ENCODE data around the gene MPZL1.
"Not testable (repeated sequence)": the region's sequence is repeated elsewhere in the genome, so short reads cannot be mapped to it uniquely, and the experiment has no call there.

Gene MPZL1

GRCh38 chr1:167795810-167796740 lies 74.3 kb downstream of the MPZL1 start:
- Histone ChIP-seq H3K27me3 (ENCODE audit: low read depth) (no peaks in the 10 kb centered on the region), H3K36me3 (replicated peaks) (0 out of 2 replicates have a peak, but pooled peaks cover 3% of the 10 kb centered on the region), H3K4me3 (no peak overlapping the region), H3K9me3 (no peaks in the 10 kb centered on the region), H3K4me1 (peaks cover 8% of the 10 kb centered on the region)
- in situ Hi-C loops (cut with MboI; ENCODE audit: low sequenced_read_pairs): no loop called here
- DNase-seq (ENCODE audit: low spot score in 2 of 2): no peak

- no peaks in the 10 kb centered on the region for H3K4me1 ChIP-seq
- no peaks in the 10 kb centered on the region for H3K9me3 ChIP-seq
- no peak overlapping the region for H3K4me3 ChIP-seq
- H3K36me3 ChIP-seq (replicated peaks): 0 out of 2 replicates have a peak, but pooled peaks cover 1% of the 10 kb centered on the region
- in situ Hi-C loops (cut with MboI; ENCODE audit: low sequenced_read_pairs): no loop called here
- no peaks in the 10 kb centered on the region for H3K27me3 ChIP-seq (ENCODE audit: low read depth)
- DNase-seq (ENCODE audit: low spot score in 2 of 2): no peak
These were observed 75.2 kb downstream of the MPZL1 start for GRCh38 chr1:167797015-167797414.

- in situ Hi-C loops (cut with MboI; ENCODE audit: low sequenced_read_pairs): no loop called here
- Histone ChIP-seq H3K9me3 (no peaks in the 10 kb centered on the region; the same call in 1 of the 2 replicates), H3K27me3 (ENCODE audit: low read depth) (no peaks in the 10 kb centered on the region)
These were observed 77.2 kb downstream of the MPZL1 start for GRCh38 chr1:167798952-167799351.

DNA sequence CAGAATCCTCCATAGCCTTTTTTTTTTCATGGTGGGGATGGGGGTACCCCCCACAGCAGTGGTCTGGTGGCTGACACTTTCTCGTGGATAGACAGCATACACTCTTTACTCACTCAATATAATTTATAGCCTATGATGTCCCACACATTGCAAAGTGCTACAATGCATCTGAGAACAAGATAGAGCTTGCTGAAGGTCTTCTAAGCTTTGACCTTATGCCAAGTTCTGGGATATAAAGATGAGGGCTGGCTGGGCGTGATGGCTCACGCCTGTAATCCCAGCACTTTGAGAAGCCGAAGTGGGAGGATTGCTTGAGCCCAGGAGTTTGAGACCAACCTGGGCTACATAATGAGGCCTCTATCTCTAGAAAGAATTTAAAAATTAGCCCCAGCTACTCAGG lies 78.0 kb downstream of the MPZL1 start:
- no peak overlapping the region for H3K4me3 ChIP-seq
- H3K36me3 ChIP-seq (replicated peaks): no peaks in the 10 kb centered on the region
- no peaks in the 10 kb centered on the region for H3K4me1 ChIP-seq
- H3K27me3 ChIP-seq (ENCODE audit: low read depth): no peaks in the 10 kb centered on the region
- no peaks in the 10 kb centered on the region; the same call in 1 of the 2 replicates for H3K9me3 ChIP-seq
- no peak for DNase-seq (ENCODE audit: low spot score in 2 of 2)
- in situ Hi-C loops (cut with MboI; ENCODE audit: low sequenced_read_pairs): no loop called here

More at GRCh38 chr1:167798952-167799351, 77.2 kb downstream of the MPZL1 start:
- no peaks in the 10 kb centered on the region for H3K4me1 ChIP-seq
- no peak for DNase-seq (ENCODE audit: low spot score in 2 of 2)
- no peak overlapping the region for H3K4me3 ChIP-seq
- no peaks in the 10 kb centered on the region for H3K36me3 ChIP-seq (replicated peaks)

GRCh38 chr1:167800251-167800650 lies 78.5 kb downstream of the MPZL1 start:
- Histone ChIP-seq H3K27me3 (ENCODE audit: low read depth) (no peaks in the 10 kb centered on the region), H3K36me3 (replicated peaks) (no peaks in the 10 kb centered on the region), H3K9me3 (no peaks in the 10 kb centered on the region; the same call in 1 of the 2 replicates), H3K4me1 (no peaks in the 10 kb centered on the region), H3K4me3 (no peak overlapping the region)
- in situ Hi-C loops (cut with MboI; ENCODE audit: low sequenced_read_pairs): no loop called here
- DNase-seq (ENCODE audit: low spot score in 2 of 2): no peak

- in situ Hi-C loops (cut with MboI; ENCODE audit: low sequenced_read_pairs): no loop called here
These were observed 80.5 kb downstream of the MPZL1 start for GRCh38 chr1:167802235-167802634.

DNA sequence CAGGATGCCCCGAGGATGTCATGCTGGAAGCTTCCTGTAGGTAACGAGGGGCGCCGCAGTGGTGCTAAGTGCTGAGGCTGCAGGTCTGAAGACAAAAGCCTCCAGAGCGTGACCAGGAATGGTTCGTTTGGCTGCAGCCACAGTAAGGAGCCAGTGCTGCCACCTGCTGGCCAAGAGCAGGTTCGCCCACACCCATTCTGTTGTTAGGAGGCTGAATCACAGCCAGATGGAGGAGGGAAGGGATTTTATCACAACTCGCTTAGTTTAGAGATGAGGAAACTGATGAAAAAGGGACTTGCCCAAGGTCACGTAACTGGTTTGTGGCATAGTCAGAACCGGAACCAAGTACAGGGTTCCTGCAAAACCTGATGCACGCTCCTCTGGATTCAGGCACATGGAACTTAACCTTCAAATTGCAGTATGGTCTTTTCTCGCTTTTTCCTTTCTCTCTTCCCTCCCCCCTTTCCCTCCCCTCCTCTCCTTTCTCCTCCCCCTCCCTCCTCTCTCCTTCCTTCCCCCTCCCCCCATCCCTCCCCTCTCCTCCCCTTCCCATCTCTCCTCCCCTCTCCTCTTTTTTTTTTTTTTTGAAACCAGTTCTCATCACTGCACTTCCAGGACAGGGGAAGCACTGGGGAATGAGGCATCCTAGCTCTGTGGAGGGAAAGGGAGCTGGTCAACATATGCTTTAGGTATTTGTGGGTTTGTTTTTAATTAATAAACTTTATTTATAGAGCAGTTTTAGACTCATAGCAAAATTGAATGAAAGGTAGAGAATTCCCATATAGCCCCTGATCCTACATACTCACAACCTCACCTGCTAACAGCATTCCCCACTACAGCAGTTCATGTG lies 81.8 kb downstream of the MPZL1 start:
- H3K9me3 ChIP-seq: no peaks in the 10 kb centered on the region; the same call in 1 of the 2 replicates
- DNase-seq (ENCODE audit: low spot score in 2 of 2): peak; percentile 90 to 93
- in situ Hi-C loops (cut with MboI; ENCODE audit: low sequenced_read_pairs): no loop called here
- no peak overlapping the region for H3K4me3 ChIP-seq
- no peaks in the 10 kb centered on the region for H3K27me3 ChIP-seq (ENCODE audit: low read depth)
- no peaks in the 10 kb centered on the region for H3K4me1 ChIP-seq
- H3K36me3 ChIP-seq (replicated peaks): no peaks in the 10 kb centered on the region

More at GRCh38 chr1:167802235-167802634, 80.5 kb downstream of the MPZL1 start:
- H3K27me3 ChIP-seq (ENCODE audit: low read depth): no peaks in the 10 kb centered on the region
- H3K36me3 ChIP-seq (replicated peaks): no peaks in the 10 kb centered on the region
- no peaks in the 10 kb centered on the region; the same call in 1 of the 2 replicates for H3K9me3 ChIP-seq
- H3K4me3 ChIP-seq: no peak overlapping the region
- no peak for DNase-seq (ENCODE audit: low spot score in 2 of 2)
- no peaks in the 10 kb centered on the region for H3K4me1 ChIP-seq

DNA sequence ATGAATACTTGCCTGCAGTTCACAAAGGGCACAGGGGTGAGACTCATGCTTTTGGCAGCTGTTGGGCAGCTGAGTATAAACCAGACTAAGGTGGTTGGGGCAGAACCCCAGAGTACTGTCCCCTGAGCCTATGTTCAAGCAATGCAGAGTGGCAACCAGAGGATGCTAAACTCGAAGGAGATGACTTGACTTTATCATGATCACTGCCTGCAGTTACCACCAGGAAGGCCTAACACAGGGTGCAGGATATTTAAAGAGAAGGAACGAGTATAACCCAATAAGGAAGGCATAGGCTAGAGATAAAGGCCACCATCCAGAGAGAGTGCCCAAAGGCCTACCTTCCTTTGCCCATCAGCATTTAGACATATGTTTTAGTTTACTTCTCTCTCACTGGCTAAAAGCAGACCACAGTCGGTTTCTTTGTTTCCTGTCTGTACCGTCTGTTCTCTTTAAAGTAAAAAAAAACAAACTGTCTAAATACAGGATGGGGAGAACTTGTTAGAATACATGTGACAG lies 83.3 kb downstream of the MPZL1 start:
- Histone ChIP-seq H3K36me3 (replicated peaks) (no peaks in the 10 kb centered on the region), H3K4me1 (no peaks in the 10 kb centered on the region), H3K27me3 (ENCODE audit: low read depth) (no peaks in the 10 kb centered on the region), H3K4me3 (no peak overlapping the region), H3K9me3 (no peaks in the 10 kb centered on the region; the same call in 1 of the 2 replicates)
- no peak for DNase-seq (ENCODE audit: low spot score in 2 of 2)
- in situ Hi-C loops (cut with MboI; ENCODE audit: low sequenced_read_pairs): no loop called here

- H3K36me3 ChIP-seq (replicated peaks); H3K4me3 ChIP-seq; in situ Hi-C loops (cut with MboI; ENCODE audit: low sequenced_read_pairs); H3K4me1 ChIP-seq; H3K9me3 ChIP-seq; H3K27me3 ChIP-seq (ENCODE audit: low read depth); DNase-seq (ENCODE audit: low spot score in 2 of 2): not testable (repeated sequence)
These were observed 84.5 kb downstream of the MPZL1 start for GRCh38 chr1:167806235-167806634.

DNA sequence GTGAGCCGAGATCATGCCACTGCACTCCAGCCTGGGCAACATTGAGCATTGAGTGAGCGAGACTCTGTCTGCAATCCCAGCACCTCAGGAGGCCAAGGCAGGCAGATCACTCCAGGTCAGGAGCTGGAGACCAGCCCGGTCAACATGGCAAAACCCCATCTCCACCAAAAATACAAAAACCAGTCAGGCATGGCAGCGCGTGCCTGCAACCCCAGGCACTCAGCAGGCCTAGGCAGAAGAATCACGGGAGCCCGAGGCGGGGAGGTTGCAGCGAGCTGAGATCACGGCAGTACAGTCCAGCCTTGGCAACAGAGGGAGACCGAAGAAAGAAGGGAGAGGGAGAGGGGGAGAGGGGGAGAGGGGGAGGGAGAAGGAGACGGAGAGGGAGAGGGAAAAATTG lies 84.9 kb downstream of the MPZL1 start:
- DNase-seq (ENCODE audit: low spot score in 2 of 2); H3K4me1 ChIP-seq; H3K36me3 ChIP-seq (replicated peaks); H3K9me3 ChIP-seq; H3K27me3 ChIP-seq (ENCODE audit: low read depth); H3K4me3 ChIP-seq; in situ Hi-C loops (cut with MboI; ENCODE audit: low sequenced_read_pairs): not testable (repeated sequence)

DNA sequence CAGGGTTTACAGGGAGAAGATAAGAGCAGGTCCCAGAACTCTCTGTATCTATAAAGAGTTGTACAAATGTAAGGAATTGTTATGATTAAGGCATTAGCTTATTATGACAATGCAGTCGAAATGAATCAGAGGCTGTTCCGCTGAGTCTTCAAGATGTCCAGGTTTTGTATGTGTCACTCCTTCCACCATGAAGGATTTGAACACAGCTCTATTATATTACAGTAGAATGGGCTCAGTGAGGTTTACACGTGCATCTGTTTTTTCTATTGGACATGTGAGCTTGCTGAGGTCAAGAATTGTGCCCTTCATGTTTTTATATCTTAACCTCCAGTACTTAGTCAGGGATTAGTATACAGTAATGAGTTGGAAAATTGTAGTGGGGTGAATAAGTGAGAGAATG lies 86.3 kb downstream of the MPZL1 start:
- in situ Hi-C loops (cut with MboI; ENCODE audit: low sequenced_read_pairs): no loop called here
- no peak for DNase-seq (ENCODE audit: low spot score in 2 of 2)
- Histone ChIP-seq H3K9me3 (no peaks in the 10 kb centered on the region; the same call in 1 of the 2 replicates), H3K4me1 (no peaks in the 10 kb centered on the region), H3K27me3 (ENCODE audit: low read depth) (no peaks in the 10 kb centered on the region), H3K4me3 (no peak overlapping the region), H3K36me3 (replicated peaks) (no peaks in the 10 kb centered on the region)

GRCh38 chr1:167808690-167809089 lies 86.9 kb downstream of the MPZL1 start:
- H3K9me3 ChIP-seq: no peaks in the 10 kb centered on the region

DNA sequence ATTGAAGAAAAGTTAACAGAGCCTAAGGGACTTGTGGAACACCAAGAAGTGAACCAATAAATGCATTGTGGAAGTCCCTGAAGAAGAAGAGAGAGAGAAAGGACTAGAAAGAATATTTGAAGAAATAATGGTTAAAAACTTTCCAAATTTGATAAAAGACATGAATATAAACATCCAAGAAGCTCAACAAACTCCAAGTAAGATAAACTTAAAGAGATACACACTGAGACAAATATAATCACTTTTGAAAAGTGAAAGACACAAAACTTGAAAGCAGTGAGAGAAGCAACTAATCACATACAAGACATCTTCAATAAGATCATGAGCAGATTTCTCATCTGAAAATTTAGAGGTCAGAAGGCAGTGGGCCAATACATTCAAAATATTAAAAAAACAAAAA lies 91.2 kb downstream of the MPZL1 start:
- peaks cover 3% of the 10 kb centered on the region; the same call in 1 of the 2 replicates for H3K4me1 ChIP-seq
- H3K36me3 ChIP-seq (replicated peaks): no peaks in the 10 kb centered on the region
- DNase-seq (ENCODE audit: low spot score in 2 of 2): no peak
- H3K9me3 ChIP-seq: peaks cover 10% of the 10 kb centered on the region
- no peak overlapping the region for H3K4me3 ChIP-seq
- in situ Hi-C loops (cut with MboI; ENCODE audit: low sequenced_read_pairs): no loop called here
- no peaks in the 10 kb centered on the region for H3K27me3 ChIP-seq (ENCODE audit: low read depth)

More at GRCh38 chr1:167808690-167809089, 86.9 kb downstream of the MPZL1 start:
- Histone ChIP-seq H3K4me3 (no peak overlapping the region), H3K4me1 (no peaks in the 10 kb centered on the region), H3K27me3 (ENCODE audit: low read depth) (no peaks in the 10 kb centered on the region), H3K36me3 (replicated peaks) (no peaks in the 10 kb centered on the region)
- no peak for DNase-seq (ENCODE audit: low spot score in 2 of 2)
- in situ Hi-C loops (cut with MboI; ENCODE audit: low sequenced_read_pairs): no loop called here
